BJ (cell line): ENCODE data around the gene CRADD. TPM values are rescaled to one million over a fixed set of nuclear protein-coding genes. Genes with fewer than 3 reads are reported as not detected.
"Not testable (repeated sequence)": the region's sequence is repeated elsewhere in the genome, so short reads cannot be mapped to it uniquely, and the experiment has no call there.

Experiments used
- CTCF ChIA-PET: fragments of 350-600 bp; formaldehyde crosslinking; extraction: SDS; loops from one replicate; lab custom pipeline; 2021; ENCODE audit warnings: antibody characterized with exemption, inconsistent platforms; lab: Yijun Ruan, JAX
- POLR2A ChIA-PET: fragments of 300-600 bp; sonication (Branson Sonifier 250); formaldehyde crosslinking; extraction: SDS; loops from one replicate; lab custom pipeline; 2021; ENCODE audit warnings: antibody characterized with exemption; lab: Charles Lee
- DNase-seq: peaks from one replicate; pipeline ENCODE4 v3.0.0-alpha.2; 2011; ENCODE audit warnings: low read depth
- H3K27me3 ChIP-seq: 2 replicates; pipeline ENCODE4 v1.6.0; 2011; ENCODE audit warnings: low read length; ENCODE audit not compliant: control insufficient read depth, insufficient read depth
- H3K36me3 ChIP-seq: 2 replicates; pipeline ENCODE4 v1.5.1; 2011; ENCODE audit warnings: low read length; ENCODE audit not compliant: control insufficient read depth, insufficient read depth
- H3K4me3 ChIP-seq: 2 replicates; pipeline ENCODE4 v1.5.1; 2011; ENCODE audit warnings: low read depth, mild to moderate bottlenecking, control low read depth, low read length
- CTCF ChIP-seq: IDR thresholded peaks from 2 replicates; pipeline ENCODE4 v1.5.1; 2011; ENCODE audit warnings: low read depth, mild to moderate bottlenecking, control low read depth, inconsistent platforms, low read length, moderate library complexity; ENCODE audit not compliant: insufficient read depth
- polyA plus RNA-seq: library from polyadenylated mRNA; depleted of rRNA; stranded (reverse); fragments of >200 nt; gene quantifications from 2 replicates; pipeline ENCODE4 v1.2.3, GENCODE V29; 2011

The CRADD gene
- polyA plus RNA-seq, 1 experiment: 16.6 TPM

DNA sequence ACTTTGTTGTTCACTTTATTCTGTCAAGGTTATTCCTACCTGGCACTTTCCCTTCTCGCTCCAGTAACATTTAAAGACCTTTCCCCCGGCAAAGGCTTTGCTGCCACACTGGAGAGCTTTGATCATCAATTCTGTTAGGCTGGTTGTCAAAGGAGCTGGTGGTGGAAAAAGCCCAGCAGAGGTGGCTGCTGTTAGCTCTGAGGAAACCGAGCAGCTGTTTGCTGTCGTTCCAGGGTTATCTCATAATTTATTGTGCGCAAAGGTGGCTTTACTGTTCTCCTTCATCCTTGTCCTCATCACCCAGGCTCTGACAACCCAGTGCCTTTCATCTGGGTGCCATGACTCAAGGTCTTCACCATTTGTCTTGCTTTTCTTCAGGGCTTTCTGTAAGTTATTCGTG, 38.2 kb upstream of the CRADD start:
- no peak for DNase-seq
- ChIA-PET POLR2A (no interaction called here), CTCF (no interaction called here)
- Histone ChIP-seq H3K4me3 (no peak overlapping the region), H3K27me3 (no peaks in the 10 kb centered on the region), H3K36me3 (no peaks in the 10 kb centered on the region)
- no peak for TF ChIP-seq CTCF

- ChIA-PET POLR2A (no interaction called here), CTCF (no interaction called here)
- H3K36me3 ChIP-seq: no peaks in the 10 kb centered on the region
- no peak for DNase-seq
- no peaks in the 10 kb centered on the region for H3K27me3 ChIP-seq
- H3K4me3 ChIP-seq: no peak overlapping the region
- TF ChIP-seq CTCF: no peak
Measured at GRCh38 chr12:93639406-93639805, 37.8 kb upstream of the CRADD start.

- H3K36me3 ChIP-seq, H3K27me3 ChIP-seq, POLR2A ChIA-PET, DNase-seq, CTCF ChIA-PET, H3K4me3 ChIP-seq: not testable (repeated sequence)
Measured at GRCh38 chr12:93641380-93641779, 35.8 kb upstream of the CRADD start.

DNA sequence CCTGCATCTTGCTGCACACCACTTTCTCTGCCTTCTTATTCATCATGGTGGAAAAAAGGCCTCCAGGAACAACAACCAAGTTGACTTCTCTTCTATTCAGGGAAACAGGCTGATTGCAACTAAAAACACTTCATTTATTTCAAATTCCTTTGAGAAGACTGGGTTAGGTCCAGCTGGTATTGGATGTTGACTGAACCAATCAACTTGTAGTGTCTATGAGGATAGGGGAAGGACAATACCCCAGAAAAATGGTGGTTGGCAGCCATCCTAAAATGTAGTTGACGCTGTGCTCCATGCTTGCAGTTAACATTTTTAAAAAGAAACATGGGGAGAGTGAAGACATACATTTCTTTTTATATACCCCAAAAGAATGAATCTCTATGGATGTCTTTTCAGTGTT, 34.4 kb upstream of the CRADD start:
- CTCF ChIA-PET: no interaction called here
- H3K4me3 ChIP-seq: no peak overlapping the region
- H3K36me3 ChIP-seq: no peaks in the 10 kb centered on the region
- no peak for TF ChIP-seq CTCF
- DNase-seq: no peak
- POLR2A ChIA-PET: no interaction called here
- H3K27me3 ChIP-seq: no peaks in the 10 kb centered on the region

DNA sequence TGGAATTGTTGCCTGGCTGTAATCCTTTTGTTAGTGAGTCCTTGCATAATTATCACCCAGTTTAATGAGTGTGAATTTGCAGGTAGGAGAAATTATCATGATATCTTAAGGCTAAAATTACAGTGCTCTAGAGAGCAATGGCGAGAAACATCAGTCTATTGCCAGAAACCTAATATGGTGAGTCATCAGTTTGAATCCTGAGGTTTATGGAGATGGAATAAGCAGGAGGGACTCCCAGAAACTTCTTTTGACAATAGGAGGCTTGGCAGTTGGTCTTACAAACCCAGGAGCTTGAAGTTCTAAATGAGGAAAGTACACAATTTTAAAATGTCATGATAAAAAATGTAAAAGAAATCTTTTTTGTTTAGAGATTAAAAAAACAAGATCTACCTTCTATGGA, 31.5 kb upstream of the CRADD start:
- Histone ChIP-seq H3K4me3 (no peak overlapping the region), H3K27me3 (no peaks in the 10 kb centered on the region), H3K36me3 (no peaks in the 10 kb centered on the region)
- DNase-seq: no peak
- ChIA-PET POLR2A (no interaction called here), CTCF (no interaction called here)
- no peak for TF ChIP-seq CTCF

GRCh38 chr12:93650626-93651025, 26.5 kb upstream of the CRADD start:
- Histone ChIP-seq H3K4me3 (no peak overlapping the region), H3K27me3 (no peaks in the 10 kb centered on the region; the same call in 1 of the 2 replicates), H3K36me3 (no peaks in the 10 kb centered on the region)
- CTCF ChIA-PET: no interaction called here
- DNase-seq: no peak
- TF ChIP-seq CTCF: no peak
- POLR2A ChIA-PET: no interaction called here
